ENCODE data around the gene ITIH2. TPM values are rescaled to one million over a fixed set of nuclear protein-coding genes. Genes with fewer than 3 reads are reported as not detected.
A peak's percentile ranks its signal among the peaks of the same experiment; 100 is the strongest.

The ITIH2 gene
- total RNA-seq, 1 donor: not detected

GRCh38 chr10:7797582-7797981 is 94.5 kb downstream of the ITIH2 start:
- H3K27me3 ChIP-seq (ENCODE audit: insufficient read depth, low read length): no peaks in the 10 kb centered on the region
- H3K27ac ChIP-seq (ENCODE audit: low read depth, low read length): peak overlapping the region; percentile 81
- peak; percentile 93 for DNase-seq (ENCODE audit: insufficient read length, low spot score, missing footprints)
- peaks cover 36% of the 10 kb centered on the region for H3K4me1 ChIP-seq (ENCODE audit: insufficient read depth, low read length)
- peaks cover 43% of the 10 kb centered on the region for H3K36me3 ChIP-seq (ENCODE audit: insufficient read depth, low read length)
- H3K9me3 ChIP-seq (ENCODE audit: low read depth, low read length): no peaks in the 10 kb centered on the region
- H3K4me2 ChIP-seq (ENCODE audit: insufficient read depth, low read length): peak overlapping the region; percentile 38
- no peak for TF ChIP-seq CTCF (IDR thresholded peaks at IDR 0.05; ENCODE audit: extremely low read depth, low read depth, low read length)
- H4K20me1 ChIP-seq (ENCODE audit: insufficient read depth, low read length): peaks cover 14% of the 10 kb centered on the region
- H3K79me2 ChIP-seq (ENCODE audit: insufficient read depth, low read length): peaks cover 48% of the 10 kb centered on the region
- peak overlapping the region; percentile 3 for H3K4me3 ChIP-seq (ENCODE audit: insufficient read depth, low read length)
- H2AFZ ChIP-seq (ENCODE audit: low read length): peak overlapping the region; percentile 2

Other genes starting within 250 kb of the ITIH2 start
- 0.88 and 2.2 TPM in 2 replicates for gene ITIH5, start 36.4 kb upstream of the ITIH2 start, total RNA-seq
- 5.8 and 8.0 TPM in 2 replicates for gene KIN, start 84.7 kb downstream of the ITIH2 start, total RNA-seq
- 209 and 232 TPM in 2 replicates for gene ATP5F1C, start 84.9 kb downstream of the ITIH2 start, total RNA-seq
- 2.2 and 2.4 TPM in 2 replicates for gene TAF3, start 115.2 kb downstream of the ITIH2 start, total RNA-seq

All from osteoblast (primary cell).